ENCODE data around the gene TXNL1. TPM values are rescaled to one million over a fixed set of nuclear protein-coding genes. Genes with fewer than 3 reads are reported as not detected.
A peak's percentile ranks its signal among the peaks of the same experiment; 100 is the strongest.

Gene TXNL1
- total and polyA plus RNA-seq, 2 donors (not counting 1 experiment from before 2014, with no cell fraction given): 25.4 to 103 TPM

- Histone ChIP-seq H3K4me3 (replicated peaks in 1 of 4; ENCODE audit: control extremely low read depth in 1 of 4, insufficient read depth in 1 of 4, low read depth in 3 of 4, low read length in 4 of 4) (no peak overlapping the region), H3K9ac (ENCODE audit: insufficient read depth, low read length) (no peak overlapping the region), H3K4me1 (ENCODE audit: control insufficient read depth, extremely low read depth, insufficient read depth, low read length) (no peaks in the 10 kb centered on the region), H3K36me3 (ENCODE audit: control insufficient read depth, insufficient read depth, low read length) (no peaks in the 10 kb centered on the region), H4K20me1 (ENCODE audit: control insufficient read depth, extremely low read depth, insufficient read depth, low read length) (no peaks in the 10 kb centered on the region), H3K79me2 (ENCODE audit: control insufficient read depth, insufficient read depth, low read length) (no peaks in the 10 kb centered on the region), H3K9me3 (ENCODE audit: control insufficient read depth, insufficient read depth, low read depth, low read length) (no peaks in the 10 kb centered on the region), H3K27ac (ENCODE audit: insufficient read depth, low read length) (no peak overlapping the region), H3K27me3 (ENCODE audit: control insufficient read depth, insufficient read depth, low read length) (no peaks in the 10 kb centered on the region), H3K4me2 (ENCODE audit: extremely low read depth, insufficient read depth, low read length) (no peak overlapping the region), H2AFZ (ENCODE audit: low read length) (no peak overlapping the region)
- TF ChIP-seq EZH2 (IDR thresholded peaks at IDR 0.05; ENCODE audit: low read length, missing control alignments) (no peak), CTCF (conservative IDR thresholded peaks at IDR 0.05 in 1 of 2, IDR thresholded peaks at IDR 0.05 in 1 of 2; ENCODE audit: low read depth in 1 of 2, low read length in 2 of 2) (no peak)
- DNase-seq (ENCODE audit: low read depth in 2 of 2): peak; percentile 89 to 93
Observed at GRCh38 chr18:56565551-56566345, 72.6 kb downstream of the TXNL1 start.

GRCh38 chr18:56565046-56565445, 73.3 kb downstream of the TXNL1 start:
- Histone ChIP-seq H3K36me3 (ENCODE audit: control insufficient read depth, insufficient read depth, low read length) (no peaks in the 10 kb centered on the region), H3K4me2 (ENCODE audit: extremely low read depth, insufficient read depth, low read length) (no peak overlapping the region), H2AFZ (ENCODE audit: low read length) (no peak overlapping the region), H3K9me3 (ENCODE audit: control insufficient read depth, insufficient read depth, low read depth, low read length) (no peaks in the 10 kb centered on the region), H3K27me3 (ENCODE audit: control insufficient read depth, insufficient read depth, low read length) (no peaks in the 10 kb centered on the region), H3K4me3 (replicated peaks in 1 of 4; ENCODE audit: control extremely low read depth in 1 of 4, insufficient read depth in 1 of 4, low read depth in 3 of 4, low read length in 4 of 4) (no peak overlapping the region), H3K4me1 (ENCODE audit: control insufficient read depth, extremely low read depth, insufficient read depth, low read length) (no peaks in the 10 kb centered on the region), H4K20me1 (ENCODE audit: control insufficient read depth, extremely low read depth, insufficient read depth, low read length) (no peaks in the 10 kb centered on the region), H3K9ac (ENCODE audit: insufficient read depth, low read length) (no peak overlapping the region), H3K79me2 (ENCODE audit: control insufficient read depth, insufficient read depth, low read length) (no peaks in the 10 kb centered on the region), H3K27ac (ENCODE audit: insufficient read depth, low read length) (no peak overlapping the region)
- no peak for TF ChIP-seq CTCF (conservative IDR thresholded peaks at IDR 0.05 in 1 of 2, IDR thresholded peaks at IDR 0.05 in 1 of 2; ENCODE audit: low read depth in 1 of 2, low read length in 2 of 2)
- TF ChIP-seq EZH2 (IDR thresholded peaks at IDR 0.05; ENCODE audit: low read length, missing control alignments): no peak
- no peak for DNase-seq (ENCODE audit: low read depth in 2 of 2)

DNA sequence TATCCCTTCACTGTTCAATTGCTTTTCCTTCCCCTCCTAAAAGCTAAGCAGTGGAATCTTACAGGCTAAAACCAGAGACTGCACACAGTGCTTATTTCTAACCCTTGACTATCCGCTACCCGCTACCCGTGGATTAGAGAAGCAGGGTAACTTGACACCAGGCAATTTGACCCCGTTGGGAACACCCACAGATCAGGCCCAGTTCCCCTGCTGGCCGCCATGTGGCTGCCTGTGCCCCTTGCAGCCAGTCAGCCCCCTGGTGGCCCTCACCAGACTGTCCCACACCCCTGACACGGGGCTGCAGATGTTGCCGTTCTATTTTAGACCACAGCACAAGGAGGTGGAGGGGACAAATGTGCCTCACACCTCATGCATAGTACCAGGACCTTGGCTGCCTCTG, 74.8 kb downstream of the TXNL1 start:
- Histone ChIP-seq H3K9me3 (ENCODE audit: control insufficient read depth, insufficient read depth, low read depth, low read length) (no peaks in the 10 kb centered on the region), H3K27me3 (ENCODE audit: control insufficient read depth, insufficient read depth, low read length) (no peaks in the 10 kb centered on the region), H3K27ac (ENCODE audit: insufficient read depth, low read length) (no peak overlapping the region), H4K20me1 (ENCODE audit: control insufficient read depth, extremely low read depth, insufficient read depth, low read length) (no peaks in the 10 kb centered on the region), H3K4me1 (ENCODE audit: control insufficient read depth, extremely low read depth, insufficient read depth, low read length) (no peaks in the 10 kb centered on the region), H3K36me3 (ENCODE audit: control insufficient read depth, insufficient read depth, low read length) (no peaks in the 10 kb centered on the region), H3K4me3 (replicated peaks in 1 of 4; ENCODE audit: control extremely low read depth in 1 of 4, insufficient read depth in 1 of 4, low read depth in 3 of 4, low read length in 4 of 4) (no peak overlapping the region), H2AFZ (ENCODE audit: low read length) (no peak overlapping the region), H3K79me2 (ENCODE audit: control insufficient read depth, insufficient read depth, low read length) (no peaks in the 10 kb centered on the region), H3K4me2 (ENCODE audit: extremely low read depth, insufficient read depth, low read length) (no peak overlapping the region), H3K9ac (ENCODE audit: insufficient read depth, low read length) (no peak overlapping the region)
- no peak for TF ChIP-seq EZH2 (IDR thresholded peaks at IDR 0.05; ENCODE audit: low read length, missing control alignments)
- no peak for TF ChIP-seq CTCF (conservative IDR thresholded peaks at IDR 0.05 in 1 of 2, IDR thresholded peaks at IDR 0.05 in 1 of 2; ENCODE audit: low read depth in 1 of 2, low read length in 2 of 2)
- DNase-seq (ENCODE audit: low read depth in 2 of 2): no peak

Measured in fibroblast of lung (primary cell).